Hematopoietic multipotent progenitor cell treated with erythropoietin and hydrocortisone succinate and interleukin-3 and kit ligand, for 4 days (in vitro differentiated cells): ENCODE data around the gene CIT.
"Not testable (repeated sequence)": the region's sequence is repeated elsewhere in the genome, so short reads cannot be mapped to it uniquely, and the experiment has no call there.

Source experiments
- DNase-seq: peaks from one replicate; pipeline ENCODE4 v3.0.0-alpha.2; 2015

CIT gene

GRCh38 chr12:119672194-119672593 is 204.9 kb downstream of the CIT start:
- peak; percentile 80 for DNase-seq

DNA sequence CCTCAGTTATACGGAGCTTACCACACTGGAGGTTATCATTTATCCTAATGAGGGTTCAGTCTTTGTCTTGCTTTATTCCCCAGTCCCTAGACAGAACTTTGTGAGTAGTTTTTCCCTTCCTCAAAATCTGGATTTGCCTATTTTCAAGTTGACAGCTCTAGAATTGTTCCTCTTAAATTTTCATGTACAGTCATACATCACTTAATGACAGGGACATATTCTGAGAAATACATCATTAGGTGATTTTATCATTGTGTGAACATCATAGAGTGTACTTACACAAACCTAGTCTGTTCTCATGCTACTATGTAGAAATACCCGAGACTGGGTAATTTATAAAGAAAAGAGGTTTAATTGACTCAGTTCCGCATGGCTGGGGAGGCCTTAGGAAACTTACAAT is 206.1 kb downstream of the CIT start:
- no peak for DNase-seq

DNA sequence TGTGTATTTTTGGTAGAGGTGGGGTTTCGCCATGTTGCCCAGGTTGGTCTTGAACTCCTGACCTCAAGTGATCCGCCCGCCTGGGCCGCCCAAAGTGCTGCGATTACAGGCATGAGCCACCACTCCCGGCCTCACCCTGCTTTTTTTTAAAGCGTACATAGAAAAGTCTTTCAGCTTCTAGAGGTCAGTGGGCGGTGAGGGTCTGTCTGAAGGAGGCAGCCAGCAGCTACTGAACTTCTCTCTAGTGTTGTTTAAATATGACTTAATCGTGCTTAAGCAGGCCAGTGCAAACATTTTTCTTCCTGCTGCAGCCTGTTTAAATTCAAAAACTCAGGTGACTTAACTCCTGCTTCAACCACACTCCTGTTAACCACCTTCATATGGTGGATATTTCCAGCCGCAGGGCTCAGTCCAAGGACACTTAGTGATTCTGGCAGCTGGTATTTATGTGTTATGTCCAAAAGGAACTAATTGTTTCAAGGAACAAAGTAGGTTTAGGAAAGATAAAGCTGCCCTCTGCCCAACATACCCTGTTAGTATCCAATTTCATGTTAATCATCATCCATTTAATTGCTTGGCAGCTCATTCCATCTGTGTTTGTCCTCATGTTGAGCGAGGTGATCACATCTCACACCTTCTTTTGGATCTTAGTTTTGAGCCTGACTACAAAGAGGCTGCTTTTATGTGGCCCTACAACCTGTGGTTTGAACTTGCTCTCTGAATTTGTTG is 207.2 kb downstream of the CIT start:
- DNase-seq, result no peak

GRCh38 chr12:119668324-119668841 is 208.7 kb downstream of the CIT start:
- no peak for DNase-seq

DNA sequence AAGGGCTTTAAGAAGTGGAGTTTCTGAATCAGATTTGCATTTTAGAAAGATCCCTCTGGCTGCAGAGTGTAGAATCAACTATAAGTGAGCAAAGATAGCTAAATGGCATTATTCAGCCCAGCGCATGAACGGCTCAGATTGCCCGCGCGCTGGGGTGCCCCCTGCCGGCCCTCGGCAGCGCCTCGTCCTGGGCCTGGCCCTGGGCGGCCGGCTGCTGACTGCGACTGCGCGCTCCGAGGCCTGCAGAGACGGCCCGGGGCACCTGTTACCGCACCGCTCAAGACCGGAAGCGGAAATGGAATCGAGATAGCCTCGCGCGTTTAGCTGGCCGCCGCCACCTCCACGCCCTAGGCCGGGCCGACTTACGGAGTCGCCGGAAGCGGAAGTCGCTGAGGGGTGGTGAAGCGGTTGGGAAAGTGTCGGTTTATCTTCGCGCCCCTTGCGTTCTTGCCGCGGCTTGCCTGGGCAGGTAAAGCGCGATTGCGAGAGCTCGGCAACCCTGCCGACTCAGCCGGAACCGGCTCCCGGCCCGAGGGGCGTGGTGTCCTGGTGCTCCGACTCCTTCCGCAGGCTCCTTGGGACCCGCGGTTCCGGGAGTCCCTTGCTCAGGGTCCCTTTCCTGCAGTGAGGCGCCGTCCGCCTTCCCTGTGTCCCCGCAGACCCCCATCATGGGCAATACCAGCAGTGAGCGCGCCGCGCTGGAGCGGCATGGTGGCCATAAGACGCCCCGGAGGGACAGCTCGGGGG is 209.4 kb downstream of the CIT start, which contains the start of gene PRKAB1:
Gene PRKAB1 (plus strand): TSS at position 557 of the 747 bp plus-strand sequence. CDS start 112 bp downstream, at position 669.
- peak; percentile 99 for DNase-seq

DNA sequence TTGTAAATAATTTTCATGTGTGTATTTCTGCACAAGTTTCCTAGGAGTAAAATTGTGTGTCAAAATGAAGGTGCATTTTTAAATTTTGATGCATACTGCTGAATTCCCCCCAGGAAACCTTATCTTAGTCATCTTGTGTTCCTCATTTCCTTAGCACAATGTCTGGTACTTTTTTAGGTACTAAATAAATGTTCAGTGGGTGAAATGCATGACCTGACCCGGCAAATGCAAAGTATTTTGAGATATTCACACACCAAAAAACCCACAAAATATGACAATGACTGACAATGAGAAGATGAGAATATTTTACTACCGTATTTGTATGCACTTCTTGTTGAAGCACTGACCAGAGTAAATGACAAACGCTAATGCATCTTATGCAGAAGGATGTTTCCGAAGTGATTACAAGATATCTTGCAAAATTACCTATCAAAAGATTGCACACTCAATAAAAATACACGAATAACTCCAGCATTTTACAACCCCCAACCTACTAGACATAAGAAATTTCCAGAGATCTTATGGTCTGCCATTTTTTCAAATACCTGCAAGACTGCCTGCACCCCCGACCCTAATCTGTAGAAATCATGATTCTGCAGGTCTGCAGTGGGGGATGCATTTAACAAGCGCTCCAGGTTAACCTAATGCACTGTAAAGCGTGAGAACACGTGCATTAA is 210.1 kb downstream of the CIT start:
- no peak for DNase-seq

GRCh38 chr12:119666226-119666795 is 210.8 kb downstream of the CIT start:
- peak; percentile 74 for DNase-seq

- DNase-seq, result peak; percentile 98
Observed at GRCh38 chr12:119665164-119665929, 211.8 kb downstream of the CIT start.

- DNase-seq, result no peak
Observed at GRCh38 chr12:119664642-119665041, 212.5 kb downstream of the CIT start.

DNA sequence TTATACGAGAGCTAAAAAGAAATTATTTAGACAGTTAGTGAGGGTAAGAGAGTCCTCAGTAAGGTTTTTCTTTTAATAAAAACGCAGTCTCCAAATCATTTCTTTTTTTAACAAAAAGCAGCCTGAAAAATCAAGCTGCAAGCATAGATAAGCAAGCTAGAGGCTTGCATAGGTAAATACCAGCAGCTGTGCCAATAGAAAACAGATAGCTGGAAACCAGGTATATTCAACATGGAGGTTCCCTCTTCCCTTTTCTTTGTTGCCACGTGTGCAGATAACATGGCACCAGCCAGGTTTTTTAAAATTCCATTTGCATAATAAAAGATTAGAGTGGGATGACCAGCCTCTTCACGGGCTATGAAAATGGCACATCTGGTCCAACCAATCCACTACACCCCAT is 215.2 kb downstream of the CIT start:
- no peak for DNase-seq

DNA sequence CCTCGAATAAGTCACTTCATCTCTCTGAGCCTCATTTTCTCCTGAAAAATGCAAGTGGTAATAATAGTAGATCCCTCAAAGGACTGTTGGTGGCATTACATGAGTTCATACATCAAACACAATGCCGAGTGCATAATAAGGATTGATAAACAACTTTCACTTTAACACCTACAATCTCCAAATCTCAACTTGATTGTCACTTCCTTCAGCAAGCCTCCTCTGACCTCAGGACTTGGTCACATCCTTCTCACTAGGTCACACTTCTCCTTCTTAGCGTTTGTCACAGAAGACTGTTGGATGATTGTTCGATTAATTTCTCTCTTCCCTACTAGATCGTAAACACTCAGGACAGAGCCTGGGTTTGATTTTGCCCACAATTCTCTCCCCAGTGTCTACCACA is 217.0 kb downstream of the CIT start:
- DNase-seq, result peak; percentile 58

DNA sequence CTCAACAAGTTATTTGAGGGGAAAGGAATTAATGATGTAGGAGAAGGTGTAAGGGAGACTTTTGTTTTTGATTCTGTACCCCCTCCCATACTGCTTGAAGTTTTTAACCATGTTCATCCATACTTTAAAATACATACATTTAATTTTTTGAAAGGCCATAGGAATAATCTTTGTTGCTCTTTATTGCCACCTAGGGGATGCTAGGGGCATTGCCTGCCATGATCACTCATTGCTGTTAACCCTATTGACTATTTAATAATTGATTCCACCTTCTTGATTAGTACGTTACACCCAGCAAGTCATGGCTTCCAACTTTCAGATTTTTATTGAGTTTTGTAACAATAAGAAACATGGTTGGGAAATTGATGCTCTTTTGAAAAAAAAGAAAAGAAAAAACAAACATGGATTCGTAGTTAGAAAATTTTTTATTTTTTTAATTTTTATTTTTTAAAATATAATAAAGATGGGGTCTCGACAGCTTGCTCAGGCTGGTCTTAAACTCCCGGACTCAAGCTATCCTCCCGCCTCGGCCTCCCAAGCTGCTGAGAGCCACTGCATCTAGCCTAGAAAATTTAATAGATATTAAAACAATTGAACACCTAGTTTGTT is 217.7 kb downstream of the CIT start:
- peak; percentile 73 for DNase-seq

DNA sequence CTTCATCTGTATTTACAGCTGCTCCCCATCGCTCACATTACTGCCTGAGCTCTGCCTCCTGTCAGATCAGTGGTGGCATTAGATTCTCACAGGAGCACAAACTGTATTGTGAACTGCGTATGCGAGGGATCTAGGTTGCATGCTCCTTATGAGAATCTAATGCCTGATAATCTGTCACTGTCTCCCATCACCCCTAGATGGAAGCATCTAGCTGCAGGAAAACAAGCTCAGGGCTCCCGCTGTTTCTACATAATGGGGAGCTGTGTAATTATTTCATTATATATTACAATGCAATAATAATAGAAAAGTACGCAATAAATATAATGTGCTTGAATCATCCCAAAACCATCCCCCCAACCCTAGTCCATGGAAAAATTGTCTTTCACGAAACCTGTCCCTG is 219.0 kb downstream of the CIT start:
- DNase-seq, result not testable (repeated sequence)

GRCh38 chr12:119657001-119657400 is 220.1 kb downstream of the CIT start:
- DNase-seq, result not testable (repeated sequence)

- no peak for DNase-seq
Observed at GRCh38 chr12:119652665-119653064, 224.5 kb downstream of the CIT start.

- peak; percentile 62 for DNase-seq
Observed at GRCh38 chr12:119649202-119649808, 227.8 kb downstream of the CIT start.

DNA sequence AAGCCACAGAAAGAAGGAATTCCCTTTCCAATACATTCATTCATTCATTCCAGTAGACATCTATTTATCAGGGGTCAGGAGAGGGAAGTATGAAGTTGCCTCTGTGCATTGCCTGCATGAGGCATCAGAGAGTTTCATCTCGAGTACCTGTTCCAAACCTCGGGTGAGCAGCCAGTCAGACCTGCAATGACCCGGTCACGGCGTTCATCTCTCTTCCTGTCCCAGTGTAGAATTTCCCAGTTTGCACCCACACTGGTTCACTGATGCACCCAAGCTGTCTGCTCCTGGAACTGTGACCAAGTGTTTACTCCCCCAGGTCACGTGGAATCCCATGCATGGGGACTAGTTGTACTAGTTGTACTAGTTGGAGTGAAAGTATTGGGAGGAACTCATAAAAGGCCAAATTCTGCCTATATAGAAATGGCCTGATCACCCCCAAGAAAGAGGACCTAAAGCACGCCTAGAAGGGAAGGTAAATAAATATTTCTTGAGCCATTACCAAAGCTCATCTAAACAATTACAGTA is 231.5 kb downstream of the CIT start:
- DNase-seq, result no peak

GRCh38 chr12:119644930-119645329 is 232.2 kb downstream of the CIT start:
- no peak for DNase-seq

DNA sequence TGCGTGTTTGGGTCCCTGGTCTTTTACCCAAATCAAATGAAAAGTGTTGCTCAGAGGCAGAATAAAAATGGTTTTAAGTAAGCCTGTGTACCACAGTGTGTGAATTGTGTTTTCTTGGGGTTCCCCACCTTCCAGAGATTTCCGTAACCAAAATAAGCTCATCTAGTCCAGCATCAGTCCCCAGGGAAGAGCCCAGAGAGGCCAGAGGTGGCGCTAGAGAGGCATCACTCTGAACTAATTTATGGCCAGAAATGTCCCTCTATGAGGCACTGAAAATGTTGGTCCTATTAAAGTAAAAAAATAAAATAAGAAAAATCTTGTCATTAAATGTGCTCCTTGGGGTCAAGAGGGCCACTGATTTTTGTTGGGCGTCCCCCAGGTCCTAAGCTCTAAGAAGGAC is 234.1 kb downstream of the CIT start:
- DNase-seq, result no peak
